Measurements from ENCODE around the gene PRRT4.

The PRRT4 gene

DNA sequence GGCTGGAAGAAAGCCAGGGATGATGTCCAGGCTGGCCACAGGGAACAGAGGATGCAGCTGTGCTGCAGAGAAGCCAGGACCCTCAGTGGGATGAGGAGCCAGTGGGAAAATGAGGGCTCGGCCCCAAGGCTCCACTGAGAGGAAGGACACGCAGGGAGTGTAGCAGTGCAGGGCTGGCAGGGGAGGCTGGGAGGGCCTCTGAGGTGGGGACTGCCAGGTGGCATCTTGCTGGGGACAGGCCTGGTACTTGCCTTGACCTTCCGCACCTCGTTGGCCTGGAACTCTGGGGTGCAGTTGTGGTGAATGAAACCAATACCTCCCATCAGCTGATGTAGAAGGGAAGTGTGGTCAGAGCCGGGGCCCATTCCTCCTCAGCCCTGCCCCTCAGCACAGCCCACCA, 39.1 kb upstream of the PRRT4 start:
- ChIA-PET POLR2A (interaction anchor here (0.9 kb wide), 1 partner anchor 16 kb away, joined by 3 read pairs; no protein-coding TSS in a partner anchor), CTCF (interaction anchor here (1.1 to 7.3 kb wide), 7 partner anchors 13 to 61 kb away, joined by 3 to 160 read pairs (median 15); no protein-coding TSS in a partner anchor)
- H3K9me3 ChIP-seq (ENCODE audit: control insufficient read depth, insufficient read depth, low read depth, low read length) = no peaks in the 10 kb centered on the region
- H3K36me3 ChIP-seq (ENCODE audit: control insufficient read depth in 2 of 2, insufficient read depth in 1 of 2, low read length in 2 of 2) = peaks cover 14 to 72% of the 10 kb centered on the region in 2 experiments; a peak in 2 of 3 replicates
- TF ChIP-seq, protein P1, sequence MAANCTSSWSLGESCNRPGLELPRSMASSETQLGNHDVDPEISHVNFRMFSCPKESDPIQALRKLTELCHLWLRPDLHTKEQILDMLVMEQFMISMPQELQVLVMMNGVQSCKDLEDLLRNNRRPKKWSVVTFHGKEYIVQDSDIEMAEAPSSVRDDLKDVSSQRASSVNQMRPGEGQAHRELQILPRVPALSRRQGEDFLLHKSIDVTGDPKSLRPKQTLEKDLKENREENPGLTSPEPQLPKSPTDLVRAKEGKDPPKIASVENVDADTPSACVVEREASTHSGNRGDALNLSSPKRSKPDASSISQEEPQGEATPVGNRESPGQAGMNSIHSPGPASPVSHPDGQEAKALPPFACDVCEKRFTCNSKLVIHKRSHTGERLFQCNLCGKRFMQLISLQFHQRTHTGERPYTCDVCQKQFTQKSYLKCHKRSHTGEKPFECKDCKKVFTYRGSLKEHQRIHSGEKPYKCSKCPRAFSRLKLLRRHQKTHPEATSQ (tag by site-specific recombination; IDR thresholded peaks at IDR 0.05) = no peak
- no peak for TF ChIP-seq SP3 (tag by site-specific recombination; IDR thresholded peaks at IDR 0.05)
- TF ChIP-seq ZNF223 (tag by site-specific recombination; IDR thresholded peaks at IDR 0.05) = no peak
- no peak for TF ChIP-seq TRIM28 (IDR thresholded peaks at IDR 0.05; ENCODE audit: borderline replicate concordance, low read length)
- TF ChIP-seq ZNF654 (tag by site-specific recombination; IDR thresholded peaks at IDR 0.05; ENCODE audit: low read depth) = no peak
- no peak for TF ChIP-seq ZNF529 (tag by site-specific recombination; IDR thresholded peaks at IDR 0.05; ENCODE audit: insufficient replicate concordance)
- no peak for TF ChIP-seq ZNF768 (tag by site-specific recombination; IDR thresholded peaks at IDR 0.05)
- TF ChIP-seq, protein P2, sequence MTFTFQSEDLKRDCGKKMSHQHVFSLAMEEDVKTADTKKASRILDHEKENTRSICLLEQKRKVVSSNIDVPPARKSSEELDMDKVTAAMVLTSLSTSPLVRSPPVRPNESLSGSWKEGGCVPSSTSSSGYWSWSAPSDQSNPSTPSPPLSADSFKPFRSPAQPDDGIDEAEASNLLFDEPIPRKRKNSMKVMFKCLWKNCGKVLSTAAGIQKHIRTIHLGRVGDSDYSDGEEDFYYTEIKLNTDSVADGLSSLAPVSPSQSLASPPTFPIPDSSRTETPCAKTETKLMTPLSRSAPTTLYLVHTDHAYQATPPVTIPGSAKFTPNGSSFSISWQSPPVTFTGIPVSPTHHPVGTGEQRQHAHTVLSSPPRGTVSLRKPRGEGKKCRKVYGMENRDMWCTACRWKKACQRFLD (tag by site-specific recombination; IDR thresholded peaks at IDR 0.05) = no peak
- no peak for TF ChIP-seq ZNF423 (tag by site-specific recombination; IDR thresholded peaks at IDR 0.05)
- TF ChIP-seq ZNF121 (tag by site-specific recombination; IDR thresholded peaks at IDR 0.05) = no peak
- TF ChIP-seq ZBTB1 (tag by site-specific recombination; IDR thresholded peaks at IDR 0.05) = no peak
- TF ChIP-seq ZNF76 (tag by site-specific recombination; IDR thresholded peaks at IDR 0.05; ENCODE audit: borderline replicate concordance, low read depth) = no peak
- H3K27ac ChIP-seq (ENCODE audit: extremely low read depth, low read depth, low read length) = no peak overlapping the region
- no peaks in the 10 kb centered on the region for H3K4me1 ChIP-seq (ENCODE audit: control insufficient read depth, insufficient read depth, low read length)
- no peak overlapping the region for H3K4me3 ChIP-seq (ENCODE audit: low read depth, low read length)

DNA sequence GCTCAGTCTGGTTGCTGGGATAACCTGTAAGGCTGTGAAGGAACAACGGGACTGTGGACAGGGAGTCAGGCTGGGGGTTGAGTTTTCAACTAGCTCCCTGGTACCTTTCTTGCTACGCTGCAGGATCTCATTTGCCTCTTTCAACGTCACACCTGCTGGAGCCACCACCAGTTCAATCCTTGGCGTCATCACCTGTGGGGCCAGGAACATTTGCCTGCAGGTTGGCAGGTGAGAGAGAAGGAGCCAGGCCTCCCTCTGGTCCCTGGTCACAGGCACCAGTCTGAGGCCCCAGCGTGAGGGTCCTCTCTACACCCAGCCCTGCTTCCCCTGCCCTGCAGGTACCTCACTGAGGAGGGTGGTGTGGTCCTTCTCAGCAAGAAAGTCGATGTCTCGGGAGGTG, 38.5 kb upstream of the PRRT4 start:
- TF ChIP-seq ZNF184 (tag by site-specific recombination; IDR thresholded peaks at IDR 0.05) (no peak), ZNF473 (tag by site-specific recombination; IDR thresholded peaks at IDR 0.05) (no peak), ZFP69B (tag by site-specific recombination; IDR thresholded peaks at IDR 0.05) (no peak), ZFP37 (tag by site-specific recombination; IDR thresholded peaks at IDR 0.05) (no peak)
- Histone ChIP-seq H3K4me3 (ENCODE audit: low read depth, low read length) (no peak overlapping the region), H3K4me1 (ENCODE audit: control insufficient read depth, insufficient read depth, low read length) (no peaks in the 10 kb centered on the region), H3K27ac (ENCODE audit: extremely low read depth, low read depth, low read length) (no peak overlapping the region), H3K36me3 (ENCODE audit: control insufficient read depth in 2 of 2, insufficient read depth in 1 of 2, low read length in 2 of 2) (peaks cover 14 to 77% of the 10 kb centered on the region in 2 experiments; a peak in 2 of 3 replicates), H3K9me3 (ENCODE audit: control insufficient read depth, insufficient read depth, low read depth, low read length) (no peaks in the 10 kb centered on the region)
- POLR2A ChIA-PET = interaction anchor here (0.6 kb wide), 1 partner anchor 61 kb away, joined by 3 read pairs; no protein-coding TSS in a partner anchor
- CTCF ChIA-PET = interaction anchor here (0.8 to 7.3 kb wide), 10 partner anchors 9 to 60 kb away, joined by 3 to 160 read pairs (median 7); partner anchors contain the start of gene IMPDH1

DNA sequence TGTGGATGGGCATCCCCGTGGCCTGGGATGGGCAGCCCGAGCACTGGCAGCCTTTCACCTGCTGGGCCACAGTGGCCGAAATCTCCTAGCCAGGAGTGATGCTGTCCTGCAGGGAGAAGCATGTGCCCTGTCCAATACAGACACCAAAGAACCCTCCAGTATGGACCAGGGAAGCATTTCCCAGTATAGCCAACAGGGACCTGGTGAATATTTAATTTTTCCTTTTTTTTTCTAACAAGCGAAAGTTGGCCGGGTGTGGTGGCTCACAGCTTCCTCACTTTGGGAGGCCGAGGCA, 37.3 kb upstream of the PRRT4 start:
- CTCF ChIA-PET = interaction anchor here (0.7 to 7.3 kb wide), 14 partner anchors 9 to 61 kb away, joined by 3 to 160 read pairs (median 6); partner anchors contain the start of gene IMPDH1
- POLR2A ChIA-PET = no interaction called here
- Histone ChIP-seq H3K4me1 (ENCODE audit: control insufficient read depth, insufficient read depth, low read length) (no peaks in the 10 kb centered on the region), H3K27ac (ENCODE audit: extremely low read depth, low read depth, low read length) (no peak overlapping the region), H3K4me3 (ENCODE audit: low read depth, low read length) (no peak overlapping the region), H3K9me3 (ENCODE audit: control insufficient read depth, insufficient read depth, low read depth, low read length) (no peaks in the 10 kb centered on the region), H3K36me3 (ENCODE audit: control insufficient read depth in 2 of 2, insufficient read depth in 1 of 2, low read length in 2 of 2) (peaks cover 14 to 89% of the 10 kb centered on the region in 2 experiments; a peak in 2 of 3 replicates)
- TF ChIP-seq ZNF335 (tag by site-specific recombination; conservative IDR thresholded peaks at IDR 0.05) (no peak), ZNF664 (tag by site-specific recombination; IDR thresholded peaks at IDR 0.05) (no peak), ZNF146 (tag by site-specific recombination; IDR thresholded peaks at IDR 0.05) (no peak), OVOL3 (tag by site-specific recombination; IDR thresholded peaks at IDR 0.05) (no peak), ZNF701 (tag by site-specific recombination; IDR thresholded peaks at IDR 0.05) (no peak), ZNF426 (tag by site-specific recombination; IDR thresholded peaks at IDR 0.05) (no peak), ZNF514 (tag by site-specific recombination; IDR thresholded peaks at IDR 0.05) (no peak), ZNF354C (tag by site-specific recombination; IDR thresholded peaks at IDR 0.05; ENCODE audit: borderline replicate concordance, low read depth) (no peak), SCRT2 (tag by site-specific recombination; IDR thresholded peaks at IDR 0.05) (no peak)
- TF ChIP-seq, protein P3, sequence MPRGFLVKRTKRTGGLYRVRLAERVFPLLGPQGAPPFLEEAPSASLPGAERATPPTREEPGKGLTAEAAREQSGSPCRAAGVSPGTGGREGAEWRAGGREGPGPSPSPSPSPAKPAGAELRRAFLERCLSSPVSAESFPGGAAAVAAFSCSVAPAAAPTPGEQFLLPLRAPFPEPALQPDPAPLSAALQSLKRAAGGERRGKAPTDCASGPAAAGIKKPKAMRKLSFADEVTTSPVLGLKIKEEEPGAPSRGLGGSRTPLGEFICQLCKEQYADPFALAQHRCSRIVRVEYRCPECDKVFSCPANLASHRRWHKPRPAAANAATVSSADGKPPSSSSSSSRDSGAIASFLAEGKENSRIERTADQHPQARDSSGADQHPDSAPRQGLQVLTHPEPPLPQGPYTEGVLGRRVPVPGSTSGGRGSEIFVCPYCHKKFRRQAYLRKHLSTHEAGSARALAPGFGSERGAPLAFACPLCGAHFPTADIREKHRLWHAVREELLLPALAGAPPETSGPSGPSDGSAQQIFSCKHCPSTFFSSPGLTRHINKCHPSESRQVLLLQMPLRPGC (tag by site-specific recombination; IDR thresholded peaks at IDR 0.05) = no peak
- TF ChIP-seq, protein P4, sequence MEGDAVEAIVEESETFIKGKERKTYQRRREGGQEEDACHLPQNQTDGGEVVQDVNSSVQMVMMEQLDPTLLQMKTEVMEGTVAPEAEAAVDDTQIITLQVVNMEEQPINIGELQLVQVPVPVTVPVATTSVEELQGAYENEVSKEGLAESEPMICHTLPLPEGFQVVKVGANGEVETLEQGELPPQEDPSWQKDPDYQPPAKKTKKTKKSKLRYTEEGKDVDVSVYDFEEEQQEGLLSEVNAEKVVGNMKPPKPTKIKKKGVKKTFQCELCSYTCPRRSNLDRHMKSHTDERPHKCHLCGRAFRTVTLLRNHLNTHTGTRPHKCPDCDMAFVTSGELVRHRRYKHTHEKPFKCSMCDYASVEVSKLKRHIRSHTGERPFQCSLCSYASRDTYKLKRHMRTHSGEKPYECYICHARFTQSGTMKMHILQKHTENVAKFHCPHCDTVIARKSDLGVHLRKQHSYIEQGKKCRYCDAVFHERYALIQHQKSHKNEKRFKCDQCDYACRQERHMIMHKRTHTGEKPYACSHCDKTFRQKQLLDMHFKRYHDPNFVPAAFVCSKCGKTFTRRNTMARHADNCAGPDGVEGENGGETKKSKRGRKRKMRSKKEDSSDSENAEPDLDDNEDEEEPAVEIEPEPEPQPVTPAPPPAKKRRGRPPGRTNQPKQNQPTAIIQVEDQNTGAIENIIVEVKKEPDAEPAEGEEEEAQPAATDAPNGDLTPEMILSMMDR (tag by site-specific recombination; IDR thresholded peaks at IDR 0.05) = no peak
